ENCODE results near the gene IFI44. TPM values are rescaled to one million over a fixed set of nuclear protein-coding genes. Genes with fewer than 3 reads are reported as not detected.
A peak's percentile ranks its signal among the peaks of the same experiment; 100 is the strongest.

Gene IFI44
- total RNA-seq, 1 donor: 24.5 TPM

GRCh38 chr1:78650114-78650660 is 556 bp downstream of the IFI44 start:
- no peak for DNase-seq (ENCODE audit: low read depth in 2 of 3, low spot score in 2 of 3)

DNA sequence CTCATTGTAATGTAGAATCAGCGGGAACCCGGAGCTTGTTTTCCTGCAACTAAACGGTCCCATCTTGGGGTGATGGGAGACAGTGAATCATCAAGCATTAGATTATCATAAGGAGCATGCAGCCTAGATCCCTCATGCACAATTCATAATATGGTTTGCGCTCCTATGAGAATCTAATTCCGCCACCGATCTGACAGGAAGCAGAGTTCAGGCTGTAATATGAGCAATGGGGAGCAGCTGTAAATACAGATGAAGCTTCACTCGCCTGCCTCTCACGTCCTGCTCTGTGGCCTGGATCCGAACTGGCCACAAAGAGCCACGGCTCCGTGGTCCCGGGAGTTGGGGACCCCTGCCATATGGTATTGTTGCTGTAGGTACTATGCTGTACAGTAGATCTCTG is 1.6 kb downstream of the IFI44 start:
- peak in 1 of 3 donors; percentile 16 for DNase-seq (ENCODE audit: low read depth in 2 of 3, low spot score in 2 of 3)

DNA sequence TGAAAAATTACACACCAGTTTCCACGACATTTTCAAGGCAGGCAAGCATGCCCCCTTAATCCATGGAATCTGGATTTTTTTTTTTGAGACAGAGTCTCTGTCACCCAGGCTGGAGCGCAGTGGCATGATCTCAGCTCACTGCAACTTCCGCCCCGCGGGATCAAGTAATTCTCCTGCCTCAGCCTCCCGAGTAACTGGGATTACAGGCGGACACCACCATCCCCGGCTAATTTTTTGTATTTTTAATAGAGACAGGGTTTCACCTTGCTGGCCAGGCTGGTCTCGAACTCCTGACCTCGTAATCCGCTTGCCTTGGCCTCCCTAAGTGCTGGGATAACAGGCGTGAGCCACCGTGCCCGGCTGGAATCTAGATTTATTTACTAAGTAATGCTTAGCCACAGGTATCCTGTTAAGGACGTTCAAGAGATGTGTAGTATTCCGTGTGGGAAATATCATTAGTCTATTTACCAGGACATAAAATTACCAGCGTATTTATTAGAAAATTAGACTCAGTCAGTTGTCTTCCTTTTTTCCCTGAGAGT is 2.5 kb downstream of the IFI44 start:
- DNase-seq (ENCODE audit: low read depth in 2 of 3, low spot score in 2 of 3): no peak

GRCh38 chr1:78658901-78659300 is 9.3 kb downstream of the IFI44 start:
- DNase-seq (ENCODE audit: low read depth in 2 of 3, low spot score in 2 of 3): no peak

DNA sequence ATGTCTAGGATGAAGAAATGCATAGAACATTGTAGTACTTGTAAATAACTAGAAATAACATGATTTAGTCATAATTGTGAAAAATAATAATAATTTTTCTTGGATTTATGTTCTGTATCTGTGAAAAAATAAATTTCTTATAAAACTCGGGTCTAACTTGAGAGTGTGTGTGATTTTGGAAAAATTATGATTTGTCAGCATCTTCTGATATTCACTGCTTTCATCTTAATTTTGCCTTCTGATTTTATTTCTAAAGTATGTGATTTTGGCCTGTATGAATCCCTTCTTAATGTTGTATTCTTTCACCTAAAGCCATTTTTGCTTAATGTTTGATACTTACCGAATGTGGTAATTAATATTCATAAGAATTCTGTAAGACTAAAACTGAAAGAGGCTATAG is 14.3 kb downstream of the IFI44 start:
- no peak for DNase-seq (ENCODE audit: low read depth in 2 of 3, low spot score in 2 of 3)

GRCh38 chr1:78664763-78665162 is 15.1 kb downstream of the IFI44 start:
- no peak for DNase-seq (ENCODE audit: low read depth in 2 of 3, low spot score in 2 of 3)

DNA sequence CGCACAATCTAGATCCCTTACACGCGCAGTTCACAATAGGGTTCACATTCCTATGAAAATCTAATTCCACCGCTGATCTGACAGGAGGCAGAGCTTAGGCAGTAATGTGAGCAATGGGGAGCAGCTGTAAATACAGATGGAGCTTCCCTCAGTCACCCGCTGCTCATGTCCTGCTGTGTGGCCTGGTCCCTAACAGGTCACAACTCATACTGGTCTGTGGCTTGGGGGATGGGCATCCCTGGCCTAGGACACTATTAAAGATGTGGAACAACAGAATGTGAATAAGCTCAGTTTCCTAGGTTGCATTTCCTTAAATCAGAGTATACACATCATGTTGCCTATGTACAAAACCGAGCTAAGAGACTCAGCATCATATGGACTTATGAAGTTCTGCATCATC is 16.2 kb downstream of the IFI44 start:
- DNase-seq (ENCODE audit: low read depth in 2 of 3, low spot score in 2 of 3): no peak

GRCh38 chr1:78667939-78668338 is 18.3 kb downstream of the IFI44 start:
- no peak for DNase-seq (ENCODE audit: low read depth in 2 of 3, low spot score in 2 of 3)

- DNase-seq (ENCODE audit: low read depth in 2 of 3, low spot score in 2 of 3): peak in 1 of 3 donors; percentile 7
Measured at GRCh38 chr1:78668427-78668826, 18.8 kb downstream of the IFI44 start.

GRCh38 chr1:78672428-78672827 is 22.8 kb downstream of the IFI44 start:
- DNase-seq (ENCODE audit: low read depth in 2 of 3, low spot score in 2 of 3): no peak

- DNase-seq (ENCODE audit: low read depth in 2 of 3, low spot score in 2 of 3): peak in 1 of 3 donors; percentile 4
Measured at GRCh38 chr1:78673120-78673519, 23.5 kb downstream of the IFI44 start.

DNA sequence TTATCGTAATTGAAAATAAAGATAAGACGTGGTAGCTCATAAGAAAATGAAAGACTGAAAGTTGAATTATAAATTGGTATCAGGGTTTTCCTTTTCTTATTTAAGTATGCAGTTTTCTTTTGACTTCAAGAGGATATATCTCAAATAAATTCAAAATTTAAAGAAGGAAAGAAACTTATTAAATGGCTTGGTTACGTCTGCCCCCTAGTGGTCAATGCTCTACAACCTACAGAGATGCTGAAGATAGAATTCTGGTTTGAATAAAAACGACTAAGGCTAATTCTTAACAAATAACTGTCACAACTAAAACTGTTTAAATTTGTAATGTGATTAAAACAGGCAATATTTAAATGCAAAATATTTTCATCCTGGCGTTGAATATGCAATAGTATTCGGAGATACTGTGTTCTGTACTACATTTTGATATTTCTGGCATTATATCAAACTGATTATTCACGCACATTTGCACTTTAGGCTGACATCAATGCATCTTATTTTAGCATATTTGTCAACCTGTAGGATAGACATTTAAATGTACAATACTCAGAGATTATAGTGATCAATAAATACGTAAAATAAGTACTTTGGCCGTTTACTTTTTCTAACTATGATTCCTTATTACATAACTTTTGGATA is 26.8 kb downstream of the IFI44 start:
- DNase-seq (ENCODE audit: low read depth in 2 of 3, low spot score in 2 of 3): peak; percentile 44 to 88 (median 54)

GRCh38 chr1:78676993-78677392 is 27.4 kb downstream of the IFI44 start:
- no peak for DNase-seq (ENCODE audit: low read depth in 2 of 3, low spot score in 2 of 3)

- no peak for DNase-seq (ENCODE audit: low read depth in 2 of 3, low spot score in 2 of 3)
Measured at GRCh38 chr1:78677788-78678187, 28.2 kb downstream of the IFI44 start.

- DNase-seq (ENCODE audit: low read depth in 2 of 3, low spot score in 2 of 3): peak in 1 of 3 donors; percentile 12
Measured at GRCh38 chr1:78678324-78678723, 28.7 kb downstream of the IFI44 start.

DNA sequence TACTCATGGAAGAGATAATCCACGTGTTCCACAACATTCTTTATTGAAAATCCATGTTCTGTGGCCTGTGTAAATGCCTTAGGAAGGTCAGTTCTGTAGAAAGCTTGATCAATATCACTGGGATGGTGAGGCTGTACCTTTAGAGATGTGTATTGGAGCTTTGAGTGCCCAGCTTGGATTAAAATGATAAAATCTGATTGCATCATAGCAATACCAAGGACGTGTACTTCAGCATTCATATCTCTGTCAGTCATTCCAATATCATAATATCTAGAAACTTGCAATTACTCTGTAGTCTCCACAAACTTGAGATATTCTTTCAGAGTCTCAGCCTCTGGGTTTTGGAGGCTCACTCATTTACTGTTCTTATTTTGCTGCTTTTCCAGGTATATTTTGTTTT is 31.6 kb downstream of the IFI44 start:
- DNase-seq (ENCODE audit: low read depth in 2 of 3, low spot score in 2 of 3): no peak

DNA sequence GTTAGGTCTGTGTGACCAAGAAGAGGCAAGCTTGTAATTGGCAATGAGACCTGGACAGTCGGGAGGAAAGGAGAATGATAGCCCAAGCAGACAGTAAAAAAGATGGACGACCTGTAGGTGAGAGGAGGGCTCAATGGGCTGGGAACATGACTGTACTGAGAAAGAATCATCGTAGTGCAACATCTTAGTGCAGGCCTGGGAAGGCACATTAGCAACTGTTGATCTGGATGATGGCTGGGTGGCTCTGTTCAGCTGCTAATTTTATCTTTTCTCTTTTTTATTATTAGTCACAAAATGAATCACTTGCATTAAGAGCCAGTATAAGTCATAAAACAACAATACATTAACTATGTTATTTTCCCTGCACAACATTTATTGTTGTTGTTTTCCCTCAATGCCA is 32.9 kb downstream of the IFI44 start:
- no peak for DNase-seq (ENCODE audit: low read depth in 2 of 3, low spot score in 2 of 3)

GRCh38 chr1:78683079-78683478 is 33.4 kb downstream of the IFI44 start:
- DNase-seq (ENCODE audit: low read depth in 2 of 3, low spot score in 2 of 3): no peak

DNA sequence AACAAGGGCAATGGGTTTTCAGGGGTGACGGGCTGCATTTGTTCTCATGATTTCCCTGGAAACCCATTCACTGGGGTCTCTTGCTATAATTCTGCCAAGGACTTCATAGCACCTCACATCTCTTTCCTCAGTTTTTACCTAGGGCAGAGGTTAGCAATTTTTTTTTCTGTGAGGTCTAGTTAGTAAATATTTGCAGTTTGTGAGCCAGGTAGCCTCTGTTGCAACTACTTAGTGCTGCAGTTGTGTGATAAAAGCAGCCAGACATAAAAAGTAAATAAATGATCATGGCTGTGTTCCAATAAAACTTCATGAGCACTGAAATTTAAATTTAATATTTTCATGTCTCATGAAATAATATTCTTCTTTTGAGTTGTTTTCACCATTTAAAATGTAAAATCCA is 37.7 kb downstream of the IFI44 start:
- no peak for DNase-seq (ENCODE audit: low read depth in 2 of 3, low spot score in 2 of 3)

DNA sequence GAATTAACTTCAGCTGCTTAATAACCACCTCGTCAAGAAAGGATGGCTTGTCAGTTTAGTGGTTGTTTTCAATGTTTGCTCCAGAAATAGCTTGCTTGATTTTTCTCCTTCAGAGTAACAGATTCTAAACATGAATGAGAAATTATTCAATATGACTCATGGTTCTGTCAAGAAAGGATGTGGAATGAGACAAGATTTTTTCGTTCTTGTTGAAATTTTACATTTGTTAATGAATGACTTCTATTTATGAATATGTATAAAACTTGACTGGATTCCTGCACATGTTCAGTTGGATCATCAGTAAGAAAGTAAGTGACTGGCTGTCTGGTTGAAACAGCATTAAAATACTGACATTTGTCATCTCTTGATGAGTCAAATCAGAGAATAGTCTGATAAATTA is 38.3 kb downstream of the IFI44 start:
- no peak for DNase-seq (ENCODE audit: low read depth in 2 of 3, low spot score in 2 of 3)

GRCh38 chr1:78688697-78689096 is 39.1 kb downstream of the IFI44 start:
- peak in 1 of 3 donors; percentile 14 for DNase-seq (ENCODE audit: low read depth in 2 of 3, low spot score in 2 of 3)

- no peak for DNase-seq (ENCODE audit: low read depth in 2 of 3, low spot score in 2 of 3)
Measured at GRCh38 chr1:78690516-78690915, 40.9 kb downstream of the IFI44 start.
